Right ventricle myocardium inferior (tissue), 1 donor: ENCODE data around the gene TMEM150C. TPM values are rescaled to one million over a fixed set of nuclear protein-coding genes. Genes with fewer than 3 reads are reported as not detected.
"Not testable (repeated sequence)": the region's sequence is repeated elsewhere in the genome, so short reads cannot be mapped to it uniquely, and the experiment has no call there.

Source experiments
- ATAC-seq: fragments of 200-7000 bp; cut with Tn5 transposase; one replicate; pipeline ENCODE4 v1.9.1; 2020; ENCODE audit warnings: mild to moderate bottlenecking, moderate library complexity
- DNase-seq: peaks from one replicate; pipeline ENCODE4 v3.0.0; 2021; ENCODE audit errors: missing footprints
- intact Hi-C: fragments of 100-400 bp; cut with DNase I; formaldehyde crosslinking; loops from one replicate; pipeline ENCODE4 v1.11.0; 2022
- total RNA-seq: library from RNA; stranded (reverse); fragmentation: NEBNext Ultra II Directional; extraction: Animal tissue kit (Norgen Biotek cat#: 25700); gene quantifications from one replicate; pipeline ENCODE4 v1.2.1, GENCODE V29; 2021
- donor health status: DM: no; HTN: yes; CAD: no; lungs with severe emphysema.

Gene TMEM150C
- total RNA-seq, 1 donor from 2014 or later, result 19.6 TPM

DNA sequence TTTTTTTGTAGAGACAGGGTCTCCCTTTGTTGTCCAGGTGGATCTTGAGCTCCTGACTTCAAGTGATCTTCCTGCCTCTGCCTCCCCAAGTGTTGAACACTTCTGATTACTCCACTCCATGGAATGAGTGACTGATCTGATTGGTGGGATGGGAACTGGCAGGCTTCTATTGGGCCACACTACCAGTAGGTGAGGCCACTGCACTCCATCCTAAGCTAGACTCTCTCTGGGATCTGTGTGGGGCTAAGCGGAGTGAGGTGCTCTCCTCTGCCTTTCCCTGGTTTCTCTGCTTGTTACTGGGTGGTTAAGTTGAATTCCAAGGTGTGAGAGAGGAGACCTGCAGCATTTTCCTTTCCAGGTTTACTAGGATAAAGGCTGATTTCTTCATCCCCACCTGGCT, 72.7 kb downstream of the TMEM150C start:
- intact Hi-C loops, result no loop called here
- DNase-seq (no peak), ATAC-seq (no peak)

DNA sequence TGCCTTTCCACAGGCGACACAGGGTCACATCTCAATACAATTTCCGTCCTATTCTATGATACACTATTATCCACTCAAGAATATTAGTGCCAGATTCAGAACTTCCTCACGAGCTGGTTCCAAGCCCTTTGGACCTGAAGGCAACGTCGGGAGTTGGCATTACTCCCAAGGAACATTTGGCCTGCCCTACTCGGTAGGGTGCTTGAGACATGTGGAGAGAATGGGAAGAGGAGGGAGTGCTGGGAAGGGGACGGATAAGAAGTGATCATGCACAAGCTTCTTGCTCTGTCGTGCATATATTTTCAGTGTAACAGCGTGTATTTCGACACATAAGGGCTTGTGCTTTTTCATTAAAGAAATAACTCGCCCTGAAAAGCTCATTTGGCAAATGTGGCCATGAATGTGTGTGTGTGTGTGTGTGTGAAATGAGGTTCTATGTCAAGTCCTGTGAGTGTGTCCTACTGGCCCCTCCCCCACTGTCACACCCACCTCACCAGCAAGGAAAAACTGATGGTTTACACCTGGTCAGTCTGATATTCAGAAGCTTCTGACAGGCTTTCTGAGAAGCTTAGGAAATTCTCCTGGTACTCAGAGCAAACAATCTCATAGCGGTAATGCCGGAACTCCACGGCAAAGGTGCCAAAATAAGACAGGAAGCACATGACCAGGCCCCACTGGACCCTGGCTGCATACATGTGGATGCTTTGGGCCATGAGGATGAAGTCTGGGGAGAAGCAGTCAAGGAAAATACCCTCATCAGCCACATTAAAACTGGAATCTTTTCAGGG, 76.6 kb downstream of the TMEM150C start:
- DNase-seq, result peak; percentile 37
- ATAC-seq, result peak; percentile 84
- intact Hi-C loops, result no loop called here

DNA sequence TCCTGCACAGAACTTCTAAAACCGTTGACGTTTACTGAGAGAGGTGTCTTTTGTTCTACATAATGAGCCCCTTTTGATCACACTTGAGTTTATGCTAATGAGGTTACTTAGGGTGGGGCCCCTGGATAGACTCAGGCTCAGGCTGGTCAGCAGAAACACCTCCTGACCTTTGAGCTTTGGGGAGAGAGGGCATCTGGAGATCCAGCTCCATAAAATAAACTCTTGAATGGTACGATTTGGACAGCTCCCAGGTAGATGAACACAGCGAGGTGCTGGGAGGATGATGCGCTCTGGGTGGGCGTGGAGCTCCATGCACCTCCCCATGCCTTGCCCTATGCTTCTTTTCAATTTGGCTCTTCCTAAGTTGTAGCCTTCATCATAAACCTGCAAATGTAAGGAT, 79.4 kb downstream of the TMEM150C start:
- DNase-seq (no peak), ATAC-seq (no peak)
- intact Hi-C loops, result no loop called here

DNA sequence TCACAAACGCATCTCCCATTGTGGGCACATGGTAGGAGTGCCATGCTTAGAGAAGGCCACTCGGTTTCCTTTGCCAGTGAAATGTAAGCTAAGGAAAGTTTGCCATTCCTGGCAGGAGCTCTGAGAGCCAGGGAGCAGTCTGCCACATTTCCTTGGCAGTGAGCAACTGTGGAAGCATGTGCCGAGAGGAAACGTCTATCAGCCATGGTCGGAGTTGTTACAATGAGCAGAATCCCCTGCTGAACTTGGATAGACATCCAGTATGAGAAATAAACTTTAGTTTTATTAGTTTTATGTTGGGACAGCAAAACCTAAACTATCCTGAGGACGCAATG, 80.3 kb downstream of the TMEM150C start:
- DNase-seq, result no peak
- intact Hi-C loops, result no loop called here
- ATAC-seq, result no peak

DNA sequence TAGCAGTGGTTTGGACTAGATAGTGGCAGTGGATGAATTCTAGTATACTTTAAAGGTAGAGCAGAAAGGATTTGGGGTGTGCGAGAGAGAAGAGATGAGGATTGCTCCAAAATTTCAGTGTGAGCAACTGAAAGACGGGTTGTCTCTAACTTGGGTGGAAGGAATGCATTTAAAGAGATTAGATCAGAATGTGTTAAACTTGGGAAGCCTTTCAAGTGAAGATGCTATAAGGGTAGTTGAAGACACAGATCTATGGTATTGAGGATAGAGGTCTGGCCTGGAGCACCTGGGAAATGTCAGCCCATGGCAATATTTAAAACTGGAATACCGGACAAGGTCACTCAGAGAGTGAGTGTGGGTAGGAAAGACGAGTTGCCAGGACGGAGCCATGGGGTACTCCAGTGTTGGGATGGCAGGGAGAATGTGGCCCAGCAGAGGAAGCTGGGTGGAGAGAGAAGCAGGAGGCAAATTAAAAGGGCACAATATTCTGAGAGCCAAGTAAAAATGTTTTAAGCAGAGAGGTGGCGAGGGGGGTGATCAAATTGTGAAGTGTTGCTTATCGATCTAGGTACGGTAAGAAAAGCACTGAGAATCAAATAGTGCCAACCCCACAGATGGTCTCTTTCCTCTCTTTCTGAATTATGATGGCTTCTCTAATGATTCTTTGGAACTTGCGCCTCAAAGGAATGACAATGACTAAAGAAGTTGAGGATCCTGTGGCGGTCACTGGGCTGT, 80.8 kb downstream of the TMEM150C start:
- no peak for ATAC-seq
- intact Hi-C loops, result no loop called here

DNA sequence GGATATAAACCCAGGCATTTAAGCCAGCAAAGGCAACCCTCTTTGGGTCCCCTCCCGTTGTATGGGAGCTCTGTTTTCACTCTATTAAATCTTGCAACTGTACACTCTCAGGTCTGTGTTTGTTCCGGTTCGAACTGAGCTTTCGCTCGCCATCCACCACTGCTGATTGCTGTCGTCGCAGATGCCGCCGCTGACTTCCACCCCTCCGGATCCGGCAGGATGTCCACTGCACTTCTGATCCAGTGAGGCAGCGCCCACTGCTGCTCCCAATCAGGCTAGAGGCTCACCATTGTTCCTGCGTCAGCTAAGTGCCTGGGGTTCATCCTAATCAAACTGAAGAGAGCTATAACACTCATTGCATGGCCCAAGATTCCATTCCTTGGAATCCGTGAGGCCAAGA, 82.2 kb downstream of the TMEM150C start:
- no peak for ATAC-seq
- no peak for DNase-seq
- intact Hi-C loops, result no loop called here

More for the DNA sequence above, 80.8 kb downstream of the TMEM150C start:
- DNase-seq, result no peak

DNA sequence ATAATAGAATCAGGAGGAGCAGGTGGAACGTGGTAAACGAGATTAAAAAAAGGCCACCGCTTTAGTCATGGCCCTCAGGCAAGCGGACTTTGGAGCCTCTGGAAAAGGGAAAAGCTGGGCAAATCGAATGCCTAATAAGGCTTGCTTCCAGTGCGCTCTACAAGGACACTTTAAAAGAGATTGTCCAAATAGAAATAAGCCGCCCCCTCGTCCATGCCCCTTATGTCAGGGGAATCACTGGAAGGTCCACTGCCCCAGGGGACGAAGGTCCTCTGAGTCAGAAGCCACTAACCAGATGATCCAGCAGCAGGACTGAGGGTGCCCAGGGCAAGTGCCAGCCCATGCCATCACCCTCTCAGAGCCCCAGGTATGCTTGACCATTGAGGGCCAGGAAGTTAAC, 84.3 kb downstream of the TMEM150C start:
- DNase-seq, intact Hi-C loops, ATAC-seq: not testable (repeated sequence)

DNA sequence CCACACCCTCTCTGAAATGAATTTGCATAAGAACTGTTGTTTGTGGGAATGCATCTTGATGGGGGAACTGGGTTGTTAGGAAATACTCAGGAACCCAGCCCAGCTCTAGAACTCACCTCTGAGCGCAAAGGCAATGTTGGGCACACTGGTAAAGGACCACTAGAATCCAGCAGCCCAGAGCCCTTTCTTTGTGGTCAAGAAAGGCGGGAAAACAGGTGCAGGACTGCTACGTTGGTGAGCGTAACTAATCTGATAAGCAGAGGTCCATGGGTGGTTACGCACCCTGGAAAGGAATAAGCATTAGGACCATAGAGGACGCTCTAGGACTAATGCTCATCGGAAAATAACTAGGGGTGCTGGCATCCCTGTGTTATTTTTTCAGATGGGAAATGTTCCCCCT, 85.9 kb downstream of the TMEM150C start:
- DNase-seq, ATAC-seq, intact Hi-C loops: not testable (repeated sequence)

DNA sequence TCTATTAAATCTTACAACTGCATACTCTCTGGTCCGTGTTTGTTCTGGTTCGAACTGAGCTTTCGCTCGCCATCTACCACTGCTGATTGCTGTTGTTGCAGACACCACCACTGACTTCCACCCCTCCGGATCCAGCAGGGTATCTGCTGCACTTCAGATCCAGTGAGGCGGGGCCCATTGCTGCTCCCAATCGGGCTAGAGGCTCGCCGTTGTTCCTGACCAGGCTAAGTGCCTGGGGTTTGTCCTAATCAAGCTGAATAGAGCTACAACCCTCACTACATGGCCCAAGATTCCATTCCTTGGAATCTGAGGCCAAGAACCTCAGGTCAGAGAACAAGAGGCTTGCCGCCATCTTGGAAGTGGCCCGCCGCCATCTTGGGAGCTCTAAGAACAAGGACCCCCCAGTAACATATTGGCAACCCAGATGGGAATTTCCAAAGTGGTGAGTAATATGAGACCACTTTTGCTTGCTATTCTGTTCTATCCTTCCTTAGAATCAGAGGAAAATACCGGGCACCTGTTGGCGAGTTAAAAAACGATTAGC, 88.1 kb downstream of the TMEM150C start:
- no peak for ATAC-seq
- DNase-seq, result no peak
- intact Hi-C loops, result no loop called here

DNA sequence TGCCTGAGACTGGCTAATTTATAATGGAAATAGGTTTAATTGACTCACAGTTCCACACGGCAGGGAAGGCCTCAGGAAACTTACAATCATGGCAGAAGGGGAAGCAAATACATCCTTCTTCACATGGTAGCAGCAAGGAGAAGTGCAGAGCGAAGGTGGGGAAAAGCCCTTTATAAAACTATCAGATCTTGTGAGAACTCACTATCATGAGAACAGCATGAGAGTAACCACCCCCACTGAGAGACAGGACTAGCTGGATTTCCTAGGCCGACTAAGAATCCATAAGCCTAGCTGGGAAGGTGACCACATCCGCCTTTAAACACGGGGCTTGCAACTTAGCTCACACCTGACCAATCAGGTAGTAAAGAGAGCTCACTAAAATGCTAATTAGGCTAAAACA, 88.7 kb downstream of the TMEM150C start:
- intact Hi-C loops, ATAC-seq, DNase-seq: not testable (repeated sequence)

DNA sequence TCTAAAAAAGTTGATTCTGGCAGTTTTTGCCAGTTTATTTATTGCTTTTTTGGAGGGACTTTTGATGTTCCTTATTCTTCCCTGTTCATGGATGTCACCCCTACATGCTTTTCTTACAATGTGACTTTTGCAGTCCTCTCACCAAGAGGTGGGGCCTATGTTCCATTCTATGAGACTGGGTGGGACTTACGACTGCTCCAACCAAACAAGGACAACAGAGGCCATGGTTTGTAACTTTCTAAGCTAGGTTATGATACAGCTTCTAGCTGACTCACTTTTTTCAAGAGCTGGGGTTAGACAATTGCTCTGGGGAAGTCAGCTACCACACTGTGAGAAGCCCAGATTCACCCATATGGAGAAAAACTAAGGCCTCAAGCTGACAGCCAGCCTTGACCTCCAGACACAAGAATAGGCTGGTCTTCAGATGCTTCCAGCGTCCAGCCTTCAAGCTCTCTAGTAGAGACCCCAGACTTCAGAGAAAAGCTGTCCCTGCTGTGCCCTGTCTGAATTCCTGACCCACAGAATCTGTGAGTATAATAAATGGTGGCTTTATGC, 91.9 kb downstream of the TMEM150C start:
- intact Hi-C loops, result loop anchor here (10.0 kb wide), 1 partner anchor 425 kb away; the partner anchor contains the start of gene SEC31A
- no peak for DNase-seq
- ATAC-seq, result peak; percentile 89

DNA sequence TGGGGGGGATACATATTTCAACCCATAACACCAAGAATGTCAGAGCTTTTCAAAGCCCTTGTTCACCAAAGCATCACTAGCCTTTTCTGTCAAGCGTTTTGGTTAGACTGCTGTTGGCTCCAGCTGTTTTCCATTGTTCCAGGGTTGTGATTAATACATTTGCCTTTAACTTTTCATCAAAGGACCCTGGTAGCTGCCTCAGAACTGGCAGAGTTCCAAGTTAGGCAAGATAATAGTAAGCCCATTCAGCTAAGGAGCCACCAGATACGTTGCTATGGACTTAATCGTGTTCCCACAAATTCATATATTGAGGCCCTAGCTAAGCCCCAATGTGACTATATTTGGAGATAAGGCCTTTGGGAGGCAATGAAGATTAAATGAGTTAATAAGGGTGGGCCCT, 94.3 kb downstream of the TMEM150C start:
- no peak for DNase-seq
- ATAC-seq, result no peak
- intact Hi-C loops, result loop anchor here (10.0 kb wide), 1 partner anchor 427 kb away; the partner anchor contains the start of gene SEC31A

DNA sequence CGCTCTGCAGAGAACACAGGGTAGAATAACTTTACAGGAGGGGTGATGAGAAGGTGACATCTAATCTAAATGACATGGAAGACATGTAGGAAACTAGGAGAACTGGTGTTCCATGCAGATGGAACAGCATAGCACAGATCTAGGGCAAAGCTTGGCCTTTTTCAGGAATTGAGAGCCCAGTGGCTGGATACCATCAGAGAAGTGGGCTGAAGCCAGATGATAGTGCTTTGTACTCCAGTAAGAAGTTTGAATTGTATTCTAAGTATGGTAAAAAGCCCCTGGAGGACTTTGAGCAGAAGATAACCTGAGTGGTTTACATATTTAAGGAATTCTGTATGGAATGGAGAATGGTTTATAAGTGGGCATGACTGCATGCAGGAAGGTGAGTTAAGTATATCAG, 98.6 kb downstream of the TMEM150C start:
- ATAC-seq (no peak), DNase-seq (no peak)
- intact Hi-C loops, result loop anchor here (10.0 kb wide), 1 partner anchor 432 kb away; the partner anchor contains the start of gene SEC31A

DNA sequence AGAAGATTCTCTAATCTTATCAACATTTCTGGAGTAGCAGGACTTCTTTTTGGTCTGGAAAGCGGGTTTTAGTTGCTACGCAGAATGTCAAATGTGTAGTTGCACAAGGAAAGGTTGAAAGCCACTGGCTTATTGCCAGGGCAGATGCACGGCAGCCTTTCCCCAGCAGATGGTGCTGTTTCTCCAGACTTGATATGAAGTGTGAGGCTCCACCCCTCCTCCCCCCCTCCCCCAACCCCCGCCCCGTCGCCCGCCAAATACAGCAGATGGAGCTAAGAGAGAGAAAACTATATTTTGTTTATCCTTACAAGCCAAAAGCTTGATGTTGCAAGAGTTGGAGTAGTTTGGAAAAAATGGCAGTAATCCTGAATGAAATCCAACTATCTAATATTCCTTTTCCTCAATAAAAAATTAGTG, 99.4 kb downstream of the TMEM150C start:
- peak; percentile 86 for ATAC-seq
- DNase-seq, result peak; percentile 83
- intact Hi-C loops, result loop anchor here (1.0 to 10.0 kb wide), 3 partner anchors 277 to 798 kb away; partner anchors contain the start of gene SEC31A

DNA sequence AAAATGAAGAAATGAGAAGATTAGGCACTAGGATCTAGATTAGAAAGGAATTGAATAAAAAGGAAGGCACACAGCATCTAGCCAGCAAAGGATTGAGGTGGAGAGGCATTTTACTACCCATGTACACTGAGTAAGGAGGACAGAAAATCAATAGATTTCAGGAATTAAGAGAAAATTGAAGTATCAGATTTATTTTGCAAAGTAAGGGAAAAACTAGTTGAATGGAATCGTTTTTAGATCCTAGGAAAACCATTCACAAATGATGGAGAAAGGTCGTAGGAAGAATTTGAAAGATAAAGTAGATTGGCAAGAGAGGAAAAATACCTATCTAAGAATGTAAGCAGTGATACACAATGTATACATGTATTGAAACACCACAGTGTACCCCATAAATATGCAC, 100.1 kb downstream of the TMEM150C start:
- no peak for DNase-seq

DNA sequence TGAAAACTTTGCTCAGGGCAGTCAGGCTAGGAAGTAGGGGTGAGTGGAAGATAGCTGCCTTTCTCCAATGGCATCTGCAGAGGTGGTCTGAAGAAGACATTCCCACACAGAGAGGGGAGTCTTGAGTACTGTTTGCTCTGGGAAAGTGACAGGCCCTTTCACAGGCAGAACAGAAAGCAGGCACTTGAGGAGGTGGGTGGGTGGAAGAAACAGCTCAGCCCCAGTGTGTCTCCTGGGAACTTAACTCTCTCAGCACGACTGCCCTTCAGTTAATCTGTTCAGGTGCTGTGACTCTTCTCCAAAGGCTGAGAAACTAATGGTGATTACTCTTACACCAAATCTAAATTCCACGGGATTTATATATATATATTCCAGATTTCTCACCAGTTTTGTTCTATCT, 103.1 kb downstream of the TMEM150C start:
- intact Hi-C loops, result no loop called here
- no peak for ATAC-seq
- DNase-seq, result no peak

More for the DNA sequence above, 100.1 kb downstream of the TMEM150C start:
- ATAC-seq, result no peak
- intact Hi-C loops, result loop anchor here (1.0 to 10.0 kb wide), 3 partner anchors 278 to 799 kb away; partner anchors contain the start of gene SEC31A

DNA sequence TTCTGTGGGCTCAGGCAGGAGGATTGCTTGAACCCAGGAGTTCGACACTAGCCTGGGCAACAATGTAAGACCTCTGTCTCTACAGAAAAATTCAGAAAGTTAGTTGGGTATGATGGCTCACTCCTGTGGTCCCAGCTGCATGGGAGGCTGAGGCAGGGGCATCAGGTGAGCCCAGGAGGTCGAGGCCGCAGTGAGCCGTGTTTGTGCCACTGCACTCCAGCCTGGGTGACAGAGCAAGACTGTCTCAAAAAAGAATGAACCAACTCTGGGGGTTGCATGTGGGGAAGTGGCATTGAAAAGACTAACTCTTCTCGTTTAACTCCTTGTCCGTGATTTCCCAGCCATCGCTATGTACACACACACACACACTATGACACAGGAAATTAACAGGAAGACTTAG, 104.5 kb downstream of the TMEM150C start:
- no peak for DNase-seq
- intact Hi-C loops, result no loop called here
- ATAC-seq, result no peak

DNA sequence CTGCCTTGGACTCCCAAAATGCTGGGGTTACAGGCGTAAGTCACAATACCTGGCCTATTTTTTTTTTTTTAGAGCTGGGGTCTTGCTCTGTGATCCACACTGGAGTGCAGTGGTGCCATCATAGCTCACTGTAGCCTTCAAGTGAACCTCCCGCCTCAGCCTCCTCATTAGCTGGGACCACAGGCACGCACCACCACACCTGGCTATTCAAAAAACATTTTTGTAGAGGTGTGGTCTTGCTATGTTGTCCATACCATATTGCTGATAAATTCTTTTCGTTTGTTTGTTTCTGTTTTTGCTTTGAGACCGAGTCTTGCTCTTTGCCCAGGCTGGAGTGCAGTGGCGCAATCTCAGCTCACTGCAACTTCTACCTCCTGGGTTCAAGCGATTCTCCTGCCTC, 109.8 kb downstream of the TMEM150C start:
- ATAC-seq, result no peak
- intact Hi-C loops, result no loop called here
- DNase-seq, result no peak
